ENCODE measurements around the gene RETREG3.
"Not testable (repeated sequence)": the region's sequence is repeated elsewhere in the genome, so short reads cannot be mapped to it uniquely, and the experiment has no call there.

Gene RETREG3

GRCh38 chr17:42568341-42569111, 40.6 kb downstream of the RETREG3 start:
- no peak for DNase-seq

DNA sequence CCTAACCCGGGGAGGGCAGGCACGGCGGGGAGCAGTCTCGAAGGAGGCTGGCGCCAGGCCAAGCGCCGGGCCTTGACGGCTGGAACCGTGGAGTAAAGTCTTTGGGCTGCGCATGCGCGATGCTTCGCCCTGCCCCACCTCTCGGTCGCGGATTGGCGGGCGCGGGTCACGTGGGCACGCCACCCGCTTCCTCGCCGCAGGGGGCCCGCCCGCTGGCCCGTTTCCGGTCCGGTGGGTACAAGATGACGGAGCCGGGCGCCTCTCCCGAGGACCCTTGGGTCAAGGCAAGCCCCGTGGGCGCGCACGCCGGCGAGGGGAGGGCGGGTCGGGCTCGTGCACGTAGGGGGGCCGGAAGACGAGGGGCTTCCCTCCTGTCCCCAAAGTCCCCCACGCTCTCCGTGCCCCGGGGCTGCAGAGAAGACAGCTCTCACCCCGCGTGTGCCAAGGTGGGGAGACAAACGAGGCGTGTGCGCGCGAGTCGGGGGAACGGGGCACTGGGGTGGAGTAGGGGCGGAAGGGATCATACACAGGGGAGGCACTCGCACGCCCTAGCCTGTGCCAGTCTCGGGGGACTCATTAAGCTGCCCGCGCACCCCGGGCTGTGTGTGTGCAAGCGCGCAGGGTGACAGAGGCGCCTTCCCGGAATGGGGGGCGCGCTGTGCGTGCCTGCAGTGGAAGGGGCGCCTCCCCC, 42.1 kb downstream of the RETREG3 start, which contains the start of gene MLX:
Gene MLX (plus strand): TSS at position 218 of the 691 bp plus-strand sequence. CDS start 25 bp downstream, at position 243.
- DNase-seq: peak; percentile 96

DNA sequence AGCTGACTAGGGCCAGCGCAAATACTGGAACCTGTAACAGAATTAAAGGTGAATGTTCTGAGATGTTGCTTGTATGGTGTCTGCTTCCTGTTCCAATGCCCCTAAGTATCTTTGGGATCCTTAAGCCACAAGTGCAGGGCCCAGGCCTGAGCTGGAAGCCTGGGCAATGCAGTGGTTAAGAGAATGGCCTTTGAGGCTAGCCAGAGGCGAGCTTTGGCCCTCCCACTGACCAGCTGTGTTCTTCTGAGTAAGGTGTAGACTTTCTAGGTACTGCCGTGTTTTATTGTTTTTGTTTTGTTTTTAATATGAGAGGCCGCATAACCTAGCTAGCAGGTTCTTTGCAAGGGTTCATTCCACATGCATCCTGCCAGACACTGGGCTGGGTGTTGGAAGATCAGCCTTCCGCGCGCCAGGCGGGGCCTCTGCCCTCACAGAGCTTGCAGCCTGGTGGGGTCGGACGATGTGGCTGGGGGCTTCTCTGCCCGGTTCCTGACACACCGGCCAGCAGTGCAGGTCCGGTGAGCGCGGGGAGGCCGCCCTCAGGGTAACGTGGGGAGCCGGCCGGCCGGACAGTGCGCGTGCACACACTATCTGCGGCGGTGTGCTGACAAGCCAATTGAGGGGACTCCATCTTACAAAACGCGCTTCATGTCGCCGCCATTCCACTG, 42.8 kb downstream of the RETREG3 start:
- DNase-seq: no peak

GRCh38 chr17:42565523-42566214, 43.5 kb downstream of the RETREG3 start:
- DNase-seq: no peak

DNA sequence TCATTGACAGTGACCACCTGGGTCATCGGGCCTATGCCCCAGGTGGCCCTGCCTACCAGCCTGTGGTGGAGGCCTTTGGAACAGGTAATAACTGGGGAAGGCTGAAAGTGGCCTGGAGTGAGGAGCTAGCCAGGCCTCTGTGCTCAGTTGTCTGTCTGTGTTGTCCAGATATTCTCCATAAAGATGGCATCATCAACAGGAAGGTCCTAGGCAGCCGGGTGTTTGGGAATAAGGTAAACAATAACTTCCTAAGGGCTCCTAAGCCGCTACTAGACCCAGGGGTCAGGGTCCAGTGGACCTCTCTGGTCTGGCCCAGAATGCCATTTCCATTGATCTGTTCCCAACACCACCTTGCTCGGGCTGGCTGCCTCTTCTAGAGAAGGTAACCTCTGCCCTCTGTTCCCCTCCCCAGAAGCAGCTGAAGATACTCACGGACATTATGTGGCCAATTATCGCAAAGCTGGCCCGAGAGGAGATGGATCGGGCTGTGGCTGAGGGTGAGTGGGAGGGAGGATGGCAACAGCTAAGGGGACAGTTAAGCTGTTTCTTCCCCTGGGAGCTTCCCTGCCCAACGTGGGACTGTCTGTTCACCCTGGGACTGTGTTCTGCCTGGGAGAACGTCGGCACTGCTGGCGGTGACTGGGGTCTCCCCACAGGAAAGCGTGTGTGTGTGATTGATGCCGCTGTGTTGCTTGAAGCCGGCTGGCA, 44.2 kb downstream of the RETREG3 start:
- DNase-seq: no peak

- no peak for DNase-seq
Observed at GRCh38 chr17:42563950-42564349, 45.2 kb downstream of the RETREG3 start.

- DNase-seq: no peak
Observed at GRCh38 chr17:42563543-42563942, 45.6 kb downstream of the RETREG3 start.

- no peak for DNase-seq
Observed at GRCh38 chr17:42563143-42563509, 46.0 kb downstream of the RETREG3 start.

DNA sequence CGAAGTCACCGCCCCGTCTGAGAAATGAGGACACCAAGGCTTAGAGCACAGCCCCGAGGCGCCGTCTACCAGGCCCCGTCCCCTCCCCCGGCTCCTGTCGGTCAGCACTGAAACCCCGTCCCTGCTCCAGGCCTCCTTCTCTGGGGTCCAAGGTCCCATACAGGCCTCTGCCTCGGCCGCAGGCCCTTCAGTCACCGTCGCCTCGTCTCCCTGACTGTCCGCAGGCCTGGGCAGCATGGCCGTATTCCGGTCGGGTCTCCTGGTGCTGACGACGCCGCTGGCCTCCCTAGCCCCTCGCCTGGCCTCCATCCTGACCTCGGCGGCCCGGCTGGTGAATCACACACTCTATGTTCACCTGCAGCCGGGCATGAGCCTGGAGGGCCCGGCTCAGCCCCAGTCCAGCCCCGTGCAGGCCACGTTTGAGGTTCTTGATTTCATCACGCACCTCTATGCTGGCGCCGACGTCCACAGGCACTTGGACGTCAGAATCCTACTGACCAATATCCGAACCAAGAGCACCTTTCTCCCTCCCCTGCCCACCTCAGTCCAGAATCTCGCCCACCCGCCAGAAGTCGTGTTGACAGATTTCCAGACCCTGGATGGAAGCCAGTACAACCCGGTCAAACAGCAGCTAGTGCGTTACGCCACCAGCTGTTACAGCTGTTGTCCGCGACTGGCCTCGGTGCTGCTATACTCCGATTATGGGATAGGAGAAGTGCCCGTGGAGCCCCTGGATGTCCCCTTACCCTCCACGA, 46.6 kb downstream of the RETREG3 start:
- no peak for DNase-seq

GRCh38 chr17:42561897-42562387, 47.2 kb downstream of the RETREG3 start, which contains the start of gene COASY:
Gene COASY, plus strand, starts transcription at chr17:42562148. Its CDS starts 475 bp downstream, at chr17:42562623.
- DNase-seq: peak; percentile 96

DNA sequence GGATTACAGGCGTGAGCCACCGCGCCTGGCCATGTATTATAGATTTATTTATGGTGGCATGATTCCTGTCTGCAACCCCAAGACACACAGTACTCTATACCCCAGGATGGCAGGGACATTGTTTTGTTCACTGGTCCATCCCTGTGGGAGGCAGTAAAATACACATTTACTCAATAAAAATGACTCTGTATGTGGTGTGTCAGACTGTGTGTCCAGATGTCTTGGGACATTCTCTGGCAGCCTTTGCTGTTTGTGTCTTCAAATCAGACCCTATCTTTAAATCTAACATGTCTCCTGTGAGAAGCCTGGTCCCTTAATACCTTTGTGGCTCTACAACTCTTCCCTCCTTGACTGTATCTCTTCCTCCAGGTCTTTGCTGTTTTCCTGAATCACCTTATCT, 48.9 kb downstream of the RETREG3 start:
- no peak for DNase-seq

DNA sequence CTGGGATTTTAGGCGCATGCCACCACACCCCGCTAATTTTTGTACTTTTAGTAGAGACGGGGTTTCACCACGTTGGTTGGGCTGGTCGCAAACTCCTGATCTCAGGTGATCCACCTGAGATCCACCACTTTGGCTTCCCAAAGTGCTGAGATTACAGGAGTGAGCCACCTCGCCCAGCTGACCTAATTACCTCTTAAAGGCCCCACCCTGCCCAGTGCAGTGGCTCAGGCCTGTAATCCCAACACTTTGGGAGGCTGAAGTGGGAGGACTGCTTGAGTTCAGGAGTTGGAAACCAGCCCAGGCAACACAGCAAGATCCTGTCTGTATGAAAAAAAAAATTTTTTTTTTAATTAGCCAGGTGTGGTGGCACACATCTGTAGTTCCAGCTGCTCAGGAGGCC, 50.1 kb downstream of the RETREG3 start:
- DNase-seq: no peak

- DNase-seq: not testable (repeated sequence)
Observed at GRCh38 chr17:42555961-42556617, 53.1 kb downstream of the RETREG3 start.

DNA sequence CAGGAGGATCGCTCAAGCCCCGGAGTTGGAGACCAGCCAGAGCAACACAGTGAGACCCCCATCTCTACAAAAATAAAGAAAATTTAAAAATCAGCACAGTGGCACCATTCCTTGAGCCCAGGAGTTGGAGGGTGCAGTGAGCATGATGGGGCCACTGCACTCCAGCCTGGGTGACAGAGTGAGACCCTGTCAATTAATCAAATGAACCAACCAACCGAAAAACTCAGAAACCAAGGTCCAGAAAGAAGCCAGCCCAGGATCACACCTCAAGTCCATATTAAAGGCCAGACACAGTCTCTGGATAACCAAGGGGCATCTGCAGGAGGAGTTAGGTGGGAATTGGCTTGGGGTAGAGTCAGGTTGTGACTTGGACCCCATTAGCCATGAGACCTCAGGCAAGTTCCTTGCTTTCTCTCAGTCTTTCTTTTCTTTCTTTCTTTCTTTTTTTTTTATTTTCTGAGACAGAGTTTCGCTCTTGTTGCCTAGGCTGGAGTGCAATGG, 54.0 kb downstream of the RETREG3 start:
- DNase-seq: no peak

GRCh38 chr17:42554250-42555121, 54.7 kb downstream of the RETREG3 start:
- DNase-seq: peak; percentile 90

DNA sequence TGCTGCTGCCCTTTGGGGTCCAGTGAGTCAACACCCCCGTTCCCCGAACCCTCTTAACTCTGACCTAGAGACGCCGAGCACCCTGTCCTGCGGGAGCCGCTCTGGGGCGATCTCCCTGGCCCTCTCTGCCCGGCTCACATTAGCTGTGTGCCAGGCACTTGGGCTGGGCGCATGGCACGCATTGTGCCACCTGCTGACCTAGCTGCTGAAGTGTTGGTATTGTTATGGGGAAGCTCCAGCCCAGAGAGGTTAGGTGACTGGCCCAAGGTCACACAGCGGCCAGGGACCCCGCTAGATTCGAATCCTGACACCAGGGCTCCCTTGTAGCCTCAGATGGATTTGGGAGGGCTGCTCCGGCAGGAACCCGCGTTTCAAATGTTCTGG, 55.3 kb downstream of the RETREG3 start:
- DNase-seq: peak; percentile 46

DNA sequence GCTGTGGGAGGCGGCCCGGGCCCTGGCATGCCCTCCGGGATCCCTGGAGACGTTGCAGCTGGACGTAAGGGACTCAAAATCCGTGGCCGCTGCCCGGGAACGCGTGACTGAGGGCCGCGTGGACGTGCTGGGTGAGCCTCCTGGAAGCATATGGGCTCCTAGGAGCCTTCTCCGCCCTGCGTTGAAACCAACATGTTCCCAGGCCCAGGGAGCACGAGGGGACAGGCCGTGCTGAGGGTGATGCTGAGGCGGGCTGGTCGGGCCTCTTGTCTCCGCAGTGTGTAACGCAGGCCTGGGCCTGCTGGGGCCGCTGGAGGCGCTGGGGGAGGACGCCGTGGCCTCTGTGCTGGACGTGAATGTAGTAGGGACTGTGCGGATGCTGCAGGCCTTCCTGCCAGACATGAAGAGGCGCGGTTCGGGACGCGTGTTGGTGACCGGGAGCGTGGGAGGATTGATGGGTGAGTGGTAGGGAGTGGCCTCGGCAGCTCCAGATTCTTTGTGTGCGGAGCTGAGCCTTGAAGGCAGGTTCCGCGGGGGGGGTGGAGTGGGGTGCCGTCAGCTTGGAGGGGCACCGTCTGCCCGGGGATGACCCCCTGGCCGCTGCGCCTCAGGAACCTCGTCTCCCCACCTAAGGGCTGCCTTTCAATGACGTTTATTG, 55.9 kb downstream of the RETREG3 start:
- DNase-seq: no peak

- DNase-seq: not testable (repeated sequence)
Observed at GRCh38 chr17:42552736-42553135, 56.4 kb downstream of the RETREG3 start, which contains the start of gene HSD17B1. Gene HSD17B1, plus strand, starts transcription at chr17:42552923. Its CDS starts 11 bp downstream, at chr17:42552934.
